Measurements from ENCODE around the gene ZFR. TPM values are rescaled to one million over a fixed set of nuclear protein-coding genes. Genes with fewer than 3 reads are reported as not detected.

The ZFR gene
- total RNA-seq, 1 donor from 2014 or later, result 80.8 TPM

GRCh38 chr5:32474209-32474854 lies 29.8 kb upstream of the ZFR start:
- TF ChIP-seq CTCF (IDR thresholded peaks at IDR 0.05) (no peak), POLR2A (IDR thresholded peaks at IDR 0.05) (no peak), POLR2AphosphoS5 (IDR thresholded peaks at IDR 0.05; ENCODE audit: insufficient read depth in 1 of 2, low read depth in 1 of 2) (no peak)
- DNase-seq (ENCODE audit: extremely low spot score in 2 of 2), result no peak
- H3K27ac ChIP-seq, result no peak overlapping the region
- no peaks in the 10 kb centered on the region for H3K27me3 ChIP-seq
- intact Hi-C loops (cut with DNase I), result no loop called here
- H3K36me3 ChIP-seq, result no peaks in the 10 kb centered on the region
- H3K4me3 ChIP-seq, result no peak overlapping the region
- no peaks in the 10 kb centered on the region for H3K9me3 ChIP-seq
- no peaks in the 10 kb centered on the region for H3K4me1 ChIP-seq

DNA sequence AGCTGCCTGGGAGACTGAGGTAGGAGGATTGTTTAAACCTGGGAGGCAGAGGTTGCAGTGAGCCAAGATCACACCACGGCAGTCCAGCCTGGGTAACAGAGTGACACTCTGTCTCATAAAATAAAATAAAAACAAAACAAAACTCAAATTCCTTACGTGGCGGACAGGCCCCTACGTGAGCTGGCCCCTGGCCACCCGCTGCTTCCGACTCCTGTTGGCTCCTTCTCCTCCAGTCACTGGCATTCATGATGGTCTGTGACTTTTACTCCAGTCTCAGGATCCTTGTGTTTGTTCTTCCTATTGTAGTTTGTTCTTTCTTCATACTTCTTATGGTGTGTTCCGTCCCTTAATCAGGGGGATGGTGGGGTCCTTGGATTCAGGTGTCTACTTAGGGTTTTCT lies 28.5 kb upstream of the ZFR start:
- Histone ChIP-seq H3K27me3 (no peaks in the 10 kb centered on the region), H3K27ac (no peak overlapping the region), H3K36me3 (no peaks in the 10 kb centered on the region), H3K4me3 (no peak overlapping the region), H3K4me1 (no peaks in the 10 kb centered on the region), H3K9me3 (no peaks in the 10 kb centered on the region)
- TF ChIP-seq CTCF (IDR thresholded peaks at IDR 0.05) (no peak), POLR2AphosphoS5 (IDR thresholded peaks at IDR 0.05; ENCODE audit: insufficient read depth in 1 of 2, low read depth in 1 of 2) (no peak), POLR2A (IDR thresholded peaks at IDR 0.05) (no peak)
- intact Hi-C loops (cut with DNase I), result no loop called here
- no peak for DNase-seq (ENCODE audit: extremely low spot score in 2 of 2)

DNA sequence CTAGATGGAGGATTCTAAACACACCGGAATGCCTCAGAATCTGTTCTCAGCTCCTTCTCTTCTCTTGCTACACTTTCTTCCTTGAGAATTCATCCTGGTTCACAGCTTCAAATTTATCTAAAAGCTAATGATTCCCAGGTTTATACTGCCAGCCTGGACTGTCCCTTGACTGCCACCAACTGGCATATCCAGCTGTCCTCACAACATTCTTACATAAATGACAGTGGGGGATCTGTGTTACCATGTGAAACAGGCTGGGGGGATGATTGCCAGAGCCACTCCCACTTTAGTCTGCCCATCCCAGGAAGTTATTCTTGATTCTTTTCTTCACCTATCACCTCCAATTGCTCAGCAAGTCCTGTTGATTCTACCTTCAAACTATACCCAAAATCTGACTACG lies 27.2 kb upstream of the ZFR start:
- H3K4me1 ChIP-seq, result no peaks in the 10 kb centered on the region
- TF ChIP-seq POLR2AphosphoS5 (IDR thresholded peaks at IDR 0.05; ENCODE audit: insufficient read depth in 1 of 2, low read depth in 1 of 2), result no peak
- no peak for TF ChIP-seq CTCF (IDR thresholded peaks at IDR 0.05)
- no peak for TF ChIP-seq POLR2A (IDR thresholded peaks at IDR 0.05)
- intact Hi-C loops (cut with DNase I), result no loop called here

GRCh38 chr5:32465076-32465475 lies 20.5 kb upstream of the ZFR start:
- H3K36me3 ChIP-seq, result no peaks in the 10 kb centered on the region
- DNase-seq (ENCODE audit: extremely low spot score in 2 of 2), result no peak
- H3K27ac ChIP-seq, result no peak overlapping the region
- no peak overlapping the region for H3K4me3 ChIP-seq
- no peaks in the 10 kb centered on the region for H3K4me1 ChIP-seq
- TF ChIP-seq POLR2AphosphoS5 (IDR thresholded peaks at IDR 0.05; ENCODE audit: insufficient read depth in 1 of 2, low read depth in 1 of 2) (no peak), CTCF (IDR thresholded peaks at IDR 0.05) (no peak), POLR2A (IDR thresholded peaks at IDR 0.05) (no peak)
- H3K27me3 ChIP-seq, result no peaks in the 10 kb centered on the region
- no peaks in the 10 kb centered on the region for H3K9me3 ChIP-seq
- intact Hi-C loops (cut with DNase I), result no loop called here

More for the DNA sequence above, 27.2 kb upstream of the ZFR start:
- Histone ChIP-seq H3K27ac (no peak overlapping the region), H3K9me3 (no peaks in the 10 kb centered on the region), H3K36me3 (no peaks in the 10 kb centered on the region), H3K4me3 (no peak overlapping the region), H3K27me3 (no peaks in the 10 kb centered on the region)
- no peak for DNase-seq (ENCODE audit: extremely low spot score in 2 of 2)

- intact Hi-C loops (cut with DNase I), result no loop called here
- no peak overlapping the region for H3K27ac ChIP-seq
- no peak for DNase-seq (ENCODE audit: extremely low spot score in 2 of 2)
- no peak overlapping the region for H3K4me3 ChIP-seq
- no peaks in the 10 kb centered on the region for H3K27me3 ChIP-seq
- no peak for TF ChIP-seq POLR2A (IDR thresholded peaks at IDR 0.05)
- no peak for TF ChIP-seq CTCF (IDR thresholded peaks at IDR 0.05)
- no peak for TF ChIP-seq POLR2AphosphoS5 (IDR thresholded peaks at IDR 0.05; ENCODE audit: insufficient read depth in 1 of 2, low read depth in 1 of 2)
- no peaks in the 10 kb centered on the region for H3K36me3 ChIP-seq
- H3K4me1 ChIP-seq, result no peaks in the 10 kb centered on the region
- H3K9me3 ChIP-seq, result no peaks in the 10 kb centered on the region
These were observed 18.1 kb upstream of the ZFR start for GRCh38 chr5:32462618-32463017.
